GM23248 (cell line): Measurements from ENCODE around the gene TEKTIP1. TPM values are rescaled to one million over a fixed set of nuclear protein-coding genes. Genes with fewer than 3 reads are reported as not detected.

Experiments
- DNase-seq: peaks from one replicate; pipeline ENCODE4 v3.0.0-alpha.2; 2015
- H2AFZ ChIP-seq: fragments of 200-600 bp; sonication (generic); 2 replicates; pipeline ENCODE4 v1.6.1; 2016; ENCODE audit warnings: antibody characterized with exemption
- H3F3A ChIP-seq: fragments of 200-600 bp; sonication (generic); 2 replicates; pipeline ENCODE4 v1.6.1; 2016; ENCODE audit warnings: mild to moderate bottlenecking, antibody characterized with exemption, mixed run types; ENCODE audit not compliant: insufficient read depth
- H3K27ac ChIP-seq: fragments of 200-600 bp; sonication (generic); 2 replicates; pipeline ENCODE4 v1.5.1; 2016; ENCODE audit warnings: mild to moderate bottlenecking
- H3K27me3 ChIP-seq: fragments of 200-600 bp; sonication (generic); replicated peaks from 2 replicates; pipeline ENCODE4 v1.6.1; 2016; ENCODE audit warnings: mild to moderate bottlenecking; ENCODE audit not compliant: insufficient read depth
- H3K36me3 ChIP-seq: fragments of 200-600 bp; sonication (generic); 2 replicates; pipeline ENCODE4 v1.6.1; 2016; ENCODE audit warnings: low read depth, mild to moderate bottlenecking
- H3K4me1 ChIP-seq: fragments of 200-600 bp; sonication (generic); 2 replicates; pipeline ENCODE4 v1.6.1; 2016; ENCODE audit warnings: mild to moderate bottlenecking; ENCODE audit not compliant: insufficient read depth
- H3K4me2 ChIP-seq: fragments of 200-600 bp; sonication (generic); one replicate; pipeline ENCODE4 v1.6.1; 2016; ENCODE audit warnings: mild to moderate bottlenecking; ENCODE audit not compliant: unreplicated experiment
- H3K4me3 ChIP-seq: fragments of 200-600 bp; sonication (generic); 2 replicates; pipeline ENCODE4 v1.5.1; 2016; ENCODE audit warnings: mild to moderate bottlenecking
- H3K79me2 ChIP-seq: fragments of 200-600 bp; sonication (generic); 2 replicates; pipeline ENCODE4 v1.6.1; 2016; ENCODE audit warnings: mild to moderate bottlenecking; ENCODE audit not compliant: insufficient read depth
- H3K9ac ChIP-seq: fragments of 200-600 bp; sonication (generic); 2 replicates; pipeline ENCODE4 v1.6.1; 2016; ENCODE audit warnings: mild to moderate bottlenecking
- H3K9me2 ChIP-seq: fragments of 200-600 bp; sonication (generic); 2 replicates; pipeline ENCODE4 v1.6.1; 2016; ENCODE audit warnings: mixed run types, mild to moderate bottlenecking, moderate library complexity; ENCODE audit not compliant: insufficient read depth
- H3K9me3 ChIP-seq: fragments of 200-600 bp; sonication (generic); one replicate; pipeline ENCODE4 v1.6.1; 2017; ENCODE audit warnings: low read depth
- H4K20me1 ChIP-seq: fragments of 200-600 bp; sonication (generic); 2 replicates; pipeline ENCODE4 v1.6.0; 2016; ENCODE audit not compliant: insufficient read depth
- EZH2 ChIP-seq: fragments of 200-600 bp; sonication (generic); IDR thresholded peaks from 2 replicates; pipeline ENCODE4 v1.6.1; 2018; ENCODE audit warnings: antibody characterized with exemption, mild to moderate bottlenecking; ENCODE audit not compliant: insufficient read depth, poor library complexity, severe bottlenecking
- EZH2phosphoT487 ChIP-seq: fragments of 200-600 bp; sonication (generic); IDR thresholded peaks from 2 replicates; pipeline ENCODE4 v1.6.1; 2018; ENCODE audit warnings: antibody characterized with exemption, moderate library complexity, mild to moderate bottlenecking, low read depth; ENCODE audit not compliant: insufficient read depth
- WGBS, 2 experiments: methylation state at CpG; one replicate each; pipeline ENCODE4 v1.1.6; 2015 to 2017; ENCODE audit warnings: low lambda C conversion rate in 2 of 2, low coverage in 1 of 2; ENCODE audit errors: missing lambda C conversion rate in 2 of 2; 5-methylcytosine and 5-hydroxymethylcytosine counted together
- in situ Hi-C: fragments of 300-500 bp; cut with MboI; formaldehyde crosslinking; loops from 2 replicates; pipeline ENCODE4 v1.15.0; 2020
- polyA plus RNA-seq: library from polyadenylated mRNA; unstranded; fragments of >200 nt; fragmentation: Nextera tagmentation; extraction: Ambion mirVana; gene quantifications from 2 replicates; pipeline ENCODE4 v1.2.1, GENCODE V29; 2016
- total RNA-seq: library from RNA; depleted of rRNA; stranded (reverse); fragments of >200 nt; shearing (Covaris generic); gene quantifications from 2 replicates; pipeline ENCODE4 v1.2.3, GENCODE V29; 2014

The TEKTIP1 gene
- total and polyA plus RNA-seq, 2 experiments from 2014 or later: not detected

DNA sequence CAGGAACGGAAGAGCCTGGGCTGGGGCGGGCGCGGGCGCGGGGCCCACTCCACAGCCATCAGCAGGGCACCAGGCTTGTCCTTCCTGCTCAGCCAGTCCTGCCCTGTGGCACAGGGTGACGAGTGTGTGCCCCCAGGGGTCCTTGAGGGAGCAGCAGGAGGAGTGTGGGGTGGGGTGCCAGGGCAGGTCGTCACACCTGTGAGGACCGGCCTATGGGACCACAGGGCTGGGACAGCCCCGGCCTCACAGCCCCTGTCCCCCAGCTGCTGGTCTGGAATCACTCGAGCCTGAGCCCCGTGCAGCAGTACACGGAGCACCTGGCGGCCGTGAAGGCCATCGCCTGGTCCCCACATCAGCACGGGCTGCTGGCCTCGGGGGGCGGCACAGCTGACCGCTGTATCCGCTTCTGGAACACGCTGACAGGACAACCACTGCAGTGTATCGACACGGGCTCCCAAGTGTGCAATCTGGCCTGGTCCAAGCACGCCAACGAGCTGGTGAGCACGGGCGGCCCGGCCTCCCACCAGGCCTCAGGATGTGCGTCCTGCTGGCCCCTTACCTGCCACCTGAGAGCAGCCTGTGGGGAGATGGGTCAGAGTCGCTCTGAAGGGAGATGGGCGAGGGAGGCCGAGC is 6.7 kb upstream of the TEKTIP1 start:
- Histone ChIP-seq H3K27ac (no peak overlapping the region), H3K4me2 (no peak overlapping the region), H3K4me1 (no peaks in the 10 kb centered on the region), H3K36me3 (no peaks in the 10 kb centered on the region; the same call in 1 of the 2 replicates), H3K79me2 (no peaks in the 10 kb centered on the region), H3F3A (no peaks in the 10 kb centered on the region), H3K4me3 (no peak overlapping the region), H3K9me2 (no peaks in the 10 kb centered on the region), H3K9ac (no peak overlapping the region), H3K9me3 (no peaks in the 10 kb centered on the region), H2AFZ (no peak overlapping the region), H4K20me1 (no peaks in the 10 kb centered on the region), H3K27me3 (no peaks in the 10 kb centered on the region)
- in situ Hi-C loops: loop anchor here (10.0 kb wide), 1 partner anchor 173 kb away; the partner anchor contains the start of genes PIP5K1C and TJP3
- TF ChIP-seq EZH2phosphoT487 (no peak), EZH2 (no peak)
- WGBS, 2 experiments: 95% methylated on average over 31 to 33 of the region's 33 CpGs
- DNase-seq: no peak

- H3K4me3 ChIP-seq: no peak overlapping the region
- no peaks in the 10 kb centered on the region for H3K9me3 ChIP-seq
- in situ Hi-C loops: loop anchor here (10.0 kb wide), 1 partner anchor 172 kb away; the partner anchor contains the start of genes PIP5K1C and TJP3
- TF ChIP-seq EZH2phosphoT487: no peak
- TF ChIP-seq EZH2: no peak
- no peak overlapping the region for H2AFZ ChIP-seq
- H3K9ac ChIP-seq: no peak overlapping the region
- WGBS, 2 experiments: 90% methylated on average over 17 of the region's 17 CpGs
- no peaks in the 10 kb centered on the region for H4K20me1 ChIP-seq
- DNase-seq: no peak
- no peaks in the 10 kb centered on the region for H3K79me2 ChIP-seq
- H3K9me2 ChIP-seq: no peaks in the 10 kb centered on the region
- no peak overlapping the region for H3K4me2 ChIP-seq
- H3K4me1 ChIP-seq: no peaks in the 10 kb centered on the region
- H3K36me3 ChIP-seq: no peaks in the 10 kb centered on the region; the same call in 1 of the 2 replicates
- no peaks in the 10 kb centered on the region for H3F3A ChIP-seq
- no peaks in the 10 kb centered on the region for H3K27me3 ChIP-seq
- no peak overlapping the region for H3K27ac ChIP-seq
Measured at GRCh38 chr19:3533033-3533432, 5.9 kb upstream of the TEKTIP1 start.

GRCh38 chr19:3533563-3534216 is 5.3 kb upstream of the TEKTIP1 start:
- TF ChIP-seq EZH2phosphoT487 (no peak), EZH2 (no peak)

GRCh38 chr19:3534375-3535234 is 4.4 kb upstream of the TEKTIP1 start:
- no peak overlapping the region for H3K4me3 ChIP-seq
- H3F3A ChIP-seq: no peaks in the 10 kb centered on the region
- 89% methylated on average over 38 of the region's 38 CpGs for WGBS, 2 experiments
- TF ChIP-seq EZH2 (no peak), EZH2phosphoT487 (no peak)
- H3K27me3 ChIP-seq: no peaks in the 10 kb centered on the region
- no peak overlapping the region for H3K4me2 ChIP-seq
- H3K79me2 ChIP-seq: no peaks in the 10 kb centered on the region
- H2AFZ ChIP-seq: no peak overlapping the region
- no peaks in the 10 kb centered on the region for H3K9me3 ChIP-seq
- no peaks in the 10 kb centered on the region for H4K20me1 ChIP-seq
- no peak overlapping the region for H3K9ac ChIP-seq
- no peak for DNase-seq
- H3K9me2 ChIP-seq: no peaks in the 10 kb centered on the region
- no peaks in the 10 kb centered on the region; the same call in 1 of the 2 replicates for H3K36me3 ChIP-seq
- no peaks in the 10 kb centered on the region for H3K4me1 ChIP-seq
- H3K27ac ChIP-seq: no peak overlapping the region
- in situ Hi-C loops: loop anchor here (10.0 kb wide), 1 partner anchor 170 kb away; the partner anchor contains the start of genes PIP5K1C and TJP3

More at GRCh38 chr19:3533563-3534216, 5.3 kb upstream of the TEKTIP1 start:
- H3K9ac ChIP-seq: no peak overlapping the region
- H3K4me2 ChIP-seq: no peak overlapping the region
- no peak overlapping the region for H2AFZ ChIP-seq
- no peaks in the 10 kb centered on the region for H4K20me1 ChIP-seq
- H3K9me3 ChIP-seq: no peaks in the 10 kb centered on the region
- no peaks in the 10 kb centered on the region for H3K79me2 ChIP-seq
- 86 to 91% methylated on average over 12 of the region's 12 CpGs for WGBS, 2 experiments
- H3K4me1 ChIP-seq: no peaks in the 10 kb centered on the region
- H3K27ac ChIP-seq: no peak overlapping the region
- no peak overlapping the region for H3K4me3 ChIP-seq
- no peak for DNase-seq
- H3F3A ChIP-seq: no peaks in the 10 kb centered on the region
- in situ Hi-C loops: loop anchor here (10.0 kb wide), 1 partner anchor 171 kb away; the partner anchor contains the start of genes PIP5K1C and TJP3
- H3K27me3 ChIP-seq: no peaks in the 10 kb centered on the region
- H3K36me3 ChIP-seq: no peaks in the 10 kb centered on the region; the same call in 1 of the 2 replicates
- no peaks in the 10 kb centered on the region for H3K9me2 ChIP-seq
